HepG2 (cell line): Measurements from ENCODE around the gene PPP1CB.

Experiments
- CBFB ChIP-seq: sonication (generic); formaldehyde crosslinking; IDR thresholded peaks from 2 replicates; pipeline ENCODE4 v1.4.0; 2020; ENCODE audit warnings: missing genetic modification reagents
- CHD2 ChIP-seq: IDR thresholded peaks from 2 replicates; pipeline ENCODE4 v1.6.1; 2011; ENCODE audit warnings: low read depth, low read length, improper control_type of control experiment
- CREB1 ChIP-seq, 2 experiments: fragments of 450-650 bp in 1 of 2; IDR thresholded peaks; 2 replicates each; pipeline ENCODE4 v1.6.1; 2016 to 2017; ENCODE audit warnings: control low read depth in 1 of 2, mild to moderate bottlenecking in 1 of 2, missing compliant biosample characterization in 1 of 2, missing genetic modification characterization in 1 of 2
- EHMT2 ChIP-seq: fragments of 200-600 bp; sonication (generic); IDR thresholded peaks from 2 replicates; pipeline ENCODE4 v1.7.0; 2017; ENCODE audit warnings: antibody characterized with exemption, low read depth, low read length, borderline replicate concordance
- FOXA1 ChIP-seq, 2 experiments: fragments of 450-650 bp in 1 of 2; sonication (generic) in 1 of 2; formaldehyde crosslinking in 1 of 2; IDR thresholded peaks; 2 replicates each; pipeline versions ENCODE4 v1.4.0 to v1.6.1; 2016 to 2020; ENCODE audit warnings: missing genetic modification reagents in 1 of 2
- HDAC6 ChIP-seq: fragments of 200-600 bp; sonication (generic); IDR thresholded peaks from 2 replicates; pipeline ENCODE4 v1.7.0; 2017; ENCODE audit warnings: mild to moderate bottlenecking, antibody characterized with exemption, low read length, low read depth
- KLF13 ChIP-seq: sonication (generic); formaldehyde crosslinking; IDR thresholded peaks from 2 replicates; pipeline ENCODE4 v1.4.0; 2020; ENCODE audit warnings: mild to moderate bottlenecking, missing genetic modification reagents
- ZNF264 ChIP-seq: sonication (generic); formaldehyde crosslinking; IDR thresholded peaks from 2 replicates; pipeline ENCODE4 v1.4.0; 2020; ENCODE audit warnings: missing genetic modification reagents
- ZNF75D ChIP-seq: sonication (generic); formaldehyde crosslinking; IDR thresholded peaks from 2 replicates; pipeline ENCODE4 v1.8.1; 2023; ENCODE audit warnings: missing genetic modification reagents, mild to moderate bottlenecking, borderline replicate concordance
- TF ChIP-seq, protein P1 (sequence below): sonication (generic); formaldehyde crosslinking; IDR thresholded peaks from 2 replicates; pipeline ENCODE4 v1.5.0; 2020; ENCODE audit warnings: mild to moderate bottlenecking, missing genetic modification reagents
- TF ChIP-seq, protein P2 (sequence below): sonication (generic); formaldehyde crosslinking; IDR thresholded peaks from 2 replicates; pipeline ENCODE4 v1.8.0; 2022; ENCODE audit warnings: mild to moderate bottlenecking, missing genetic modification reagents, moderate library complexity

DNA sequence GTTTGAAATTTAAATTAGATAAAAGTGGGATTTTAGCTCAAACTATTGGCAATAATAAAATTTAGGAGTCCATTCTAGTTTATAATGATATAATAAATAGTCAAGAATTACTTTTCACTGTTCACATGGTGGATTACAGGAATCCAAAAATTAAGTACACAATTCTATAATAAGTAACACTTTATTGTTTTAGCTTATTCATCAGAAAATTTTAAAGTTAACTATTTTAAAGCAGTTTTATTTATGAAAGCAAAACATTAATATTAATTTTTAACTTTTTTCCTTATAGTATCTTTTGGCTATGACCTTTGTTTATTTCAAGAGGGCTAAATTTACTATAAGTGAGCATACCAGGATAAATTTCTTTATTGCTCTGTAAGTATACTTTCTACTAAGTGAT is 70.4 kb downstream of the PPP1CB start:
- no peak for TF ChIP-seq CBFB
- no peak for TF ChIP-seq FOXA1 (IDR thresholded peaks at IDR 0.05)
- TF ChIP-seq FOXA1 (CRISPR knock-in tag; IDR thresholded peaks at IDR 0.05), result no peak
- TF ChIP-seq, protein P1, sequence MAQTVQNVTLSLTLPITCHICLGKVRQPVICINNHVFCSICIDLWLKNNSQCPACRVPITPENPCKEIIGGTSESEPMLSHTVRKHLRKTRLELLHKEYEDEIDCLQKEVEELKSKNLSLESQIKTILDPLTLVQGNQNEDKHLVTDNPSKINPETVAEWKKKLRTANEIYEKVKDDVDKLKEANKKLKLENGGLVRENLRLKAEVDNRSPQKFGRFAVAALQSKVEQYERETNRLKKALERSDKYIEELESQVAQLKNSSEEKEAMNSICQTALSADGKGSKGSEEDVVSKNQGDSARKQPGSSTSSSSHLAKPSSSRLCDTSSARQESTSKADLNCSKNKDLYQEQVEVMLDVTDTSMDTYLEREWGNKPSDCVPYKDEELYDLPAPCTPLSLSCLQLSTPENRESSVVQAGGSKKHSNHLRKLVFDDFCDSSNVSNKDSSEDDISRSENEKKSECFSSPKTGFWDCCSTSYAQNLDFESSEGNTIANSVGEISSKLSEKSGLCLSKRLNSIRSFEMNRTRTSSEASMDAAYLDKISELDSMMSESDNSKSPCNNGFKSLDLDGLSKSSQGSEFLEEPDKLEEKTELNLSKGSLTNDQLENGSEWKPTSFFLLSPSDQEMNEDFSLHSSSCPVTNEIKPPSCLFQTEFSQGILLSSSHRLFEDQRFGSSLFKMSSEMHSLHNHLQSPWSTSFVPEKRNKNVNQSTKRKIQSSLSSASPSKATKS (CRISPR knock-in tag), result no peak
- TF ChIP-seq EHMT2, result no peak
- TF ChIP-seq HDAC6, result no peak
- TF ChIP-seq ZNF264 (CRISPR knock-in tag), result no peak
- TF ChIP-seq CHD2, result no peak
- no peak for TF ChIP-seq KLF13 (CRISPR knock-in tag)
- TF ChIP-seq ZNF75D (CRISPR knock-in tag), result no peak
- no peak for TF ChIP-seq CREB1 (IDR thresholded peaks at IDR 0.05)
- no peak for TF ChIP-seq CREB1 (CRISPR knock-in tag; IDR thresholded peaks at IDR 0.05)
- TF ChIP-seq, protein P2, sequence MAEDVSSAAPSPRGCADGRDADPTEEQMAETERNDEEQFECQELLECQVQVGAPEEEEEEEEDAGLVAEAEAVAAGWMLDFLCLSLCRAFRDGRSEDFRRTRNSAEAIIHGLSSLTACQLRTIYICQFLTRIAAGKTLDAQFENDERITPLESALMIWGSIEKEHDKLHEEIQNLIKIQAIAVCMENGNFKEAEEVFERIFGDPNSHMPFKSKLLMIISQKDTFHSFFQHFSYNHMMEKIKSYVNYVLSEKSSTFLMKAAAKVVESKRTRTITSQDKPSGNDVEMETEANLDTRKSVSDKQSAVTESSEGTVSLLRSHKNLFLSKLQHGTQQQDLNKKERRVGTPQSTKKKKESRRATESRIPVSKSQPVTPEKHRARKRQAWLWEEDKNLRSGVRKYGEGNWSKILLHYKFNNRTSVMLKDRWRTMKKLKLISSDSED (CRISPR knock-in tag), result no peak
